Measurements from ENCODE around the gene PJVK. TPM values are rescaled to one million over a fixed set of nuclear protein-coding genes. Genes with fewer than 3 reads are reported as not detected.
"Not testable (repeated sequence)": the region's sequence is repeated elsewhere in the genome, so short reads cannot be mapped to it uniquely, and the experiment has no call there.

PJVK gene, protein sequence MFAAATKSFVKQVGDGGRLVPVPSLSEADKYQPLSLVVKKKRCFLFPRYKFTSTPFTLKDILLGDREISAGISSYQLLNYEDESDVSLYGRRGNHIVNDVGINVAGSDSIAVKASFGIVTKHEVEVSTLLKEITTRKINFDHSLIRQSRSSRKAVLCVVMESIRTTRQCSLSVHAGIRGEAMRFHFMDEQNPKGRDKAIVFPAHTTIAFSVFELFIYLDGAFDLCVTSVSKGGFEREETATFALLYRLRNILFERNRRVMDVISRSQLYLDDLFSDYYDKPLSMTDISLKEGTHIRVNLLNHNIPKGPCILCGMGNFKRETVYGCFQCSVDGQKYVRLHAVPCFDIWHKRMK
- 0.15 and 3.4 TPM in 2 replicates for total RNA-seq

DNA sequence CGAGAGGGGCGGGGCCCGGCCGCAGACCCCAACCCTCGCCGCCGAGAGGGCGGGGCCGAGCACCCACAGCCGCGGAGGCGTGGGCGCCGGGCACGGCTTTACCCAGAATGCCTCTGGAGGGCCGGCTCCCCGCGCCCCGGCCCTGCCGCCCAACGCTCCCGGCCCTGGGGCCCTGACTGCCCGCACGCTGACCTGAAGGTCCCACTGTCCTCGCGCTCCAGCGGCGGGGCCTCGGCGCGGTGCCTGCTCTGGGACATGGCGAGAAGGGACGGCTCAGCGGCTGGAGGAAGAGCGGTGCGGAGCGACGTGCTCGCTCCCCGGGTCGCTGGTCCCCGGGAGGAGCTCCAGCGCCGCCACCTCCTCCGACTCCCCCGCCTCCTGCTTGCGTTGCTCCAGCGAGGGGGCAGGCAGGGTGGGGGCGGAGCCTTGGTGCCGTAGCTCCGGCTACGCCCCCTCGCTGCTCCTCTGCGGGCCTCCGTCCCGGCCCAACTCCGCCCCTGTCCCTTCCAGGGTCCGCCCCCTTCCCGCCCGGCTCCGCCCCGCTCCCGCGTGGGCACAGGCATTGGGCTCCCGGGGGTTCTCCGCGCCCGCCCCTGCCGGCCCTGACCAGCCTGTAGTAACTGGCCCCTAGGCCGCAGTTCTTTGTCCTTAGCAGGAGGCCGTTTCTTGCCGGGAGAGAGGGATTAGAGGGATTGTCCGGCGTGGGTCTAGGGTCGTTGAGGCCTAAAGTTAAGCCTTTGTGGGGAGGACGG is at the start of gene PJVK, which contains the start of gene PRKRA:
TSS of gene PJVK (plus strand) at position 605 of the 752 bp plus-strand sequence. CDS start 2,032 bp downstream, outside the sequence.
TSS of gene PRKRA (minus strand) at position 402 of the 752 bp plus-strand sequence. CDS start at position 257, 145 bp downstream.
- peak; percentile 42 for DNase-seq (ENCODE audit: extremely low read depth, low read depth, low spot score)

DNA sequence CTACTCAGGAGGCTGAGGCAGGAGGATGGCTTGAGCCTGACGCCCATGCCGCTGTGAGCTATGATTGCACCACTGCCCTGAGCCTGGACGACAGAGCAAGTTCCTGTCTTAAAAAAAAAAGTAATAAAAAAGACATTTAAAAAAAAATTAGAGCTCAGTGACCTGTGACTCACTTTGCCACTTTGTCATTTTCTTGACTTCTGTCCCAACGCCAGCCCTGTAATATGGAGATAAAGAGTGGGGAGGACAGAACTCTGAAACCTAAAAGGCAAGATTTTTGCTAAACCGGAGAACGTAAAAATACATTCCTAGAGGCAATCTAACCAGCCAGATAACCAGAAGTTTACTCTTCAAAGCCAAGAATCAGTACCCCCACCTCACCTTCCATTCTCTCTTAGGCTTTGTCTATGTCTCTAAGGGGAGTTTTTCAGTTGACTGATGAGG is 49.2 kb upstream of the PJVK start:
- DNase-seq (ENCODE audit: extremely low read depth, low read depth, low spot score), result no peak

DNA sequence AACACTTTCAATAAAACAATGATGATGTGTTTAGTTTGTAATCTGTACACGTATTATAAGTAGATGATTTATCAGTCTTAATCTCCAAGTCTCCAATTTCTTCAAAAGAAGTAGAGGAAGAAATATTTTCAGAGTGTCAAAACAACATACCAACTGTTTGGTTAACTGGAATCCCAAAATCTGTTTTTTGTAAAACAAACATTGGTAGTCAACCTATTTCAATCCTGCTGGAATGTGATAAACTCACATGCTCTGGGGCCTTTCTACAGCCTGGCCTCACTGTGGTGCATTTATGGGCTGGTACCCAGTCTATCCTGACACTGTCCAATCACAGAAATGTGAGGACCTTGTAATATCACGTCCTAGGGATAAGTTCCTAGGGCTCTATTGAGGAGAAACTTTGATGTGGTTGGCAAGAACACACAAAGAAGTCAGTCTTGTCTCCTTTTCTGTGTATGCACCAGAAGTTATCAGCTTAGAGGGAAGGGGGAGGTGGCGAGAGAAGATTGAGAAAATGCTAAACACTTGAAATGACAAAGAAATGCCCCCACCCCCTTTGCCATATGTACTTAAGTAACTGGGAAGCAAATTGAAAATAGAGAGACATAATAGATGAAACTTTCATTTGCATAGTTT is 47.4 kb upstream of the PJVK start:
- no peak for DNase-seq (ENCODE audit: extremely low read depth, low read depth, low spot score)

DNA sequence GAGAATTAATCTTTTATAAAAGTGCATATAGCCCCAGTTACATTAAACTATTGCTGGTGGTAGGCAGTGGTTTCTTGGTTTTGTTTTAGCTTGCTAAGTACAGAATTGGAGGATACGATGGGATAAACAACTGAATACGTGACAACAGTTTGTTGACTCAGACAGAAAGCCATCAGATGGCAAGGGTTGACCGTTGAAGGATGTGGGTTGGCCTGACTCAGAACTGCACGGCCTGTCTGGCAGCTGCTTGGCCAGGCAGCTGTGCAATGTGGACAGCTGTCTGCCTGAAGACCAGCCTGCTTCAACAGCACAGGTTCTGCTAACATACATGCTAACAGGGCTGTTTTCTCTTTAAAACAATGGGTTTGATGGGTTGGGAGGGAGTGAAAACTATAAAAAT is 46.8 kb upstream of the PJVK start:
- DNase-seq (ENCODE audit: extremely low read depth, low read depth, low spot score), result peak; percentile 41

DNA sequence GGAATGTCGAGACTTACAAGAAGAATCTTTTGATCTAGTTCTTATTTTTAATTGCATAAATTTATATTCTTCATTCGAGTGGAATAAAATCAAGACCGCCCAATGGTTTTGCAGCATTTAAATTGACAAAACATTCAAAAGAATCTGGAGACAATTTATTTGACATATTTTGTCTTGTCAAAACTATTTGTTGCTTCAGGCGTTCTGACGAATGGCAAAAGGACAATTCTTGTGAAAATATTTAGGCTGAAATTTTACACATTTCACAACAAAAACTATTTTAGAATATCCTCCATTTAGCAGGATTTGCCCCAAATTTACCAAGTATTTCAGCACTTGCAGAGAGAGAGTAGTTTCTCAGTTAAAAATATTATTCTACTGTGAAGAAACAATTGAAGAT is 41.9 kb upstream of the PJVK start:
- DNase-seq (ENCODE audit: extremely low read depth, low read depth, low spot score), result no peak

DNA sequence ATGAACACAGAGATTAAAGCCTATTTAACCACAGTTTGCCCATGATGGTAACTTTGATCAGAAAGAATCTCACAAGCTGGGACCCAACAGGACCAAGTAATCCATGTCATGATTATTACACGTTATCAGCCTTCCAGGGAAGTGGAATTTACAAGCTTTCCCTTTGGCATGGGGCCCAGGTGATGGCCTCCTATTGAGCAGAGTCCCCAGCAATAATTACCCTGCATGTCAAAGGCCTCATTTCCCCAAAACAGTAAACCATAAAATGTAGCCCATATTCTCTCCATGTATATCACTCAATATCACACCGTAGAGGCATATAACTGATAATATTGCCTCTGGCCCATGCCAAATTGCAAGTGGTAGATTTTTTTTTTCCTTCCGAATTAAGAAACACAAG is 39.1 kb upstream of the PJVK start:
- no peak for DNase-seq (ENCODE audit: extremely low read depth, low read depth, low spot score)

DNA sequence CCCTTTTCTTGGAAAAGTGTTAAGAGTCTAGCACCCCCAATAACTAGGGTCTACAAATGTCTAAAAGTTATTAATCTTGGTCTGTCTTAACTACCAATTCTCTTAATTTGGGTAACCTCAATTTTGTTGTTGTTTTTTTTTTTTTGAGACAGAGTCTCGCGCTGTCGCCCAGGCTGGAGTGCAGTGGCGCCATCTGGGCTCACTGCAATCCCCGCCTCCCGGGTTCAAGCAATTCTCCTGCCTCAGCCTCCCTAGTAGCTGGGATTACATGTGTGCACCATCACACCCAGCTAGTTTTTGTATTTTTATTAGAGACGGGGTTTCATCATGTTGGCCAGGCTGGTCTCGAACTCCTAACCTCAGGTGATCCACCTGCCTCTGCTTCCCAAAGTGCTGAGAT is 38.7 kb upstream of the PJVK start:
- not testable (repeated sequence) for DNase-seq (ENCODE audit: extremely low read depth, low read depth, low spot score)

DNA sequence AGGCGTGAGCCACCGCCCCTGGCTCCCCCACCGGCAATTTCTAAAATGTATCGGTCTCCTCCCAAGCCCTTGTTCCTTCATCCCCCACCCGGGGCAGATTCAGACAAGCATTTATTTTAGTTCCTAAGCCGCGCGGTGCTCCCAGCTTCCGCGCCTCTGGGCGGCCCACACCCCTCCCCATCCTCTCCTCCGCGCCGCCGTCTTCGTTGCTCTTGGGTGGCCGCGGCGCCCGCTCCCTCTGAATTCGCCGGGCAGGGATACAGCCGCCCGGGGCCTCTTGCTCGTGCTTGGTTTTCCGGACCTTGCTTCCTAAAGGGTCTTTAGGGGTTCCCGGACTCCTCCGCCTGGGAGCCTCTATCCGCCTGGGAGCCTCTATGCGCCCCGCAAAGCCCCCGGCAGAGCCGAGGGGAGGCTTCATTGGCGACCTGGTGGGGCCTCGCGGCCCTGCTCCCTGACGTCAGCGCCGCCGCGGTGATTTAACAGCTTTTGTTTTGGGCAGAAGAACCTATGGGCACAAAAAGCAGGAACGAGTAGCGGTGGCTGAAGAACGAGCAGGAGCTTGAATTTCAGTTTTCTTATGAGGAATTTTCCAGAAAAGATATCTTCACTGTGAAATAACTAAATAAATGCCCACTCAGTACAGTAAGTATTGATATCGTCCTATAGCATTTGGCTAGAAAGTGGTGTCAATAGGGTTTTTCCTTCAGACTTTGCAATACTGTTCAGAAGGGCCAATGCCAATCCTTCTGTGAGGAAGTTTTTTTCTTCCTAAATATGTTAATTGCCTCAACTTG is 37.5 kb upstream of the PJVK start:
- peak; percentile 37 for DNase-seq (ENCODE audit: extremely low read depth, low read depth, low spot score)

DNA sequence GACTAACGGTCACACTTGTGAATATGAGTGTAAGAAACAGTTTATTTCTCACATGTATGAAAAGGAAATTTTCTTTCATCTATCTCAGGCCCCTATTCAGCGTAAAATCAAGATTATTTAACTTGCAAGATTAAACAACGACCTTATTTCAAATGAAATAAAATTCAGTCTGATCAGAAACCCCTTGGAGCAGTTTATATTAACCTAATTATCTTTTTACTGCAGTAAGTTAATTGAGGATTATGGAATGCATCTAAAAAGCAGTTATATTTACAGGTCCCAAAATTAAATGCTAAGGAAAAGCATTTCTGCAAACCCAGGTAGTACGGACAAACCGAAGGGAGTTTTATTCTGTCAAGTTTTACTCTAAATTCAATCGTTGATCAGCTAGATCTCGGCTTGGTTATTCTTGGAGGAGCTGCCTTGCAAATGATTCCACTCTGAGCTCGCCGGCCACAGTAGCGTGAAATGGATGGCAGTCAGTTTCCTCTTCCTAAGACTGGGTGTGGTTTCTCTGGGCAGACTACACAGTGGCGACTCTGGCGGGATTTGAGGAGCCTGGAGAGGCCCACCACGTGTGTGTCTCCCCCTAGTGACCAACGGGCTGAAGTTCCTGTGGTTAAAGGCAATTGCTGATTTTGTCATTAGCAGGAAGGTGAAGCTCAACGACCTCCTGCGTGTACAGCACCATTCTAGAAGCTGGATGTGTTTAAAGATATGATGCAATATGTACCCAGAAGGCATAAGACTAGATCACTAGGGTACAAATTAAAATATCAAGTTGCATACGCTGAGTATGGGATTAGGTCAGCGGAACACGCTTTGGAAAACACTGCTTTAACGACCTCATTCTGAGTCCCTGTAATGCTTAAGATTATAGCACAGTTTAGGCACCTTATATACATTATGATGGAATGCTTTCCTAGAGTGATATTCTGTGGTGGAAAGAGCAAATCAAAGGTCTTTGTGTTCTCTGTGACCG is 36.6 kb upstream of the PJVK start:
- peak; percentile 91 for DNase-seq (ENCODE audit: extremely low read depth, low read depth, low spot score)

DNA sequence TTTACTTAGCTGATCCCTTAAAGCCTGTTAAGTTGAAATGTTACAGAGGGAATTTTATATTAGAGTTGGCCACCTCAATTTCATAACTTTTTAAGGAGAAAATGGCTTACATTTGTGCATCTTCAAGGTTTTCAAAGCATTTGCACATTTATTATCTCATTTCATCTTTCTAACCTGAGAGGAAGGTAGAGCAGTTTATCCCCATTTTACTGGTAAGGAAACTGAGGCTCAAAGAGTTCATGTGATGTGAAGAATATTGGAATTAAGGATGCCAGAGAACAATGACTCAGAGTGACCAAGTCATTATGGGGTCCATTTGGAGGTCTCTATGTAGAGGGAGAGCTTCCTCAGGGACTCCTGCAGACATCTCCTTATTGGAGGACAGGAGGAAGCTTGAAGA is 35.2 kb upstream of the PJVK start:
- DNase-seq (ENCODE audit: extremely low read depth, low read depth, low spot score), result no peak

DNA sequence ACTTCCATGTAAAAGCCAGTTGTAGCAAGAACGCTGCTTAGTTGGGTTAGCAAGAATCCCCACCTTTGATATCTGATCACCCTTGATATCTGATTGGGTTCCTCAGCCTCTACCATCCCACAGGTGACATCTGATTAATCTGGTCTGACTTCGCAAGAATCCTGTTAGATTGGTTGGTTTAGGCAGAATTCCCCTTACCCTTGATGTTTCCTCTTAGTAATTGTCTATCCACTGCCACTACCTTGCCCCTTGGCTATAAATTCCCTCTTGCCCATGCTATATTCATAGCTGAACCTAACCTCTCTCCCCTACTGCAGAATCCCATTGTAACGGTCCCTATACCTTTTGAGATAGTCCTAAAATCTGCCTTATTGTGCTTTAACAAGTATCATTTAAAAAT is 33.3 kb upstream of the PJVK start:
- no peak for DNase-seq (ENCODE audit: extremely low read depth, low read depth, low spot score)

DNA sequence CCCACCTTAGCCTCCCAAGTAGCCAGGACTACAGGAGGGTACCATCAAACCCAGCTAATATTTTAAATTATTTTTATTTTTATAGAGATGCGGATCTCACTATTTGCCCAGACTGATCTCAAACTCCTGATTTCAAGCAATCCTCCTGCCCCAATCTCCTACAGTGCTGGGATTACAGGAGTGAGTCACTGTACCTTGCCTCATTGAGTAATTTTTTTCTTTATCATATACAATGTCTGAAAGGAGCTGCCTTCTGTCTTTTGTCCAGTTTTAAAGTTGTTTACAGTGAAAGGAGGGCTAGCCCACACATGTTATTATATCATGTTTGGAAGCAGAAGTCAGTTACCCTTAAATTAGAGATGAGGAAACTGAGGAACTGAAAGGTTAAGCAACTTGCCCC is 32.8 kb upstream of the PJVK start:
- no peak for DNase-seq (ENCODE audit: extremely low read depth, low read depth, low spot score)

DNA sequence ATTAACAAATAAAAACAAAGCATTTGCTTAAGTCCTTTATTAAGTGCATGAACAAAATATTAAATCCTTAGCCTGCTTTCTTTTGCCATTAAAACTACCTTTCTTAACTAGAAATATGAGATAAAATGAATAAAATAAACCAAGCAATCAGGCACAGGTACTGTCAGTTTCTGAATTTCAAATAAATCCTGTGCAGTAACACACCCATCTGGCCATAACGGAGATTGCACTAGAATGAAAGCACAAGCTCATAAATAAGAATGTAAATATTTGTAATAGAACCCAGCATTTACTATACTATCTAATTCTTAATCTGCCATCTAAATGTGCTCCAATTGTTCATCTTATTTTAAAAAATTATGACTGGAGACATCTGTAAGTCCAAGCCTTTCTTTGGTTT is 32.1 kb upstream of the PJVK start:
- DNase-seq (ENCODE audit: extremely low read depth, low read depth, low spot score), result no peak

DNA sequence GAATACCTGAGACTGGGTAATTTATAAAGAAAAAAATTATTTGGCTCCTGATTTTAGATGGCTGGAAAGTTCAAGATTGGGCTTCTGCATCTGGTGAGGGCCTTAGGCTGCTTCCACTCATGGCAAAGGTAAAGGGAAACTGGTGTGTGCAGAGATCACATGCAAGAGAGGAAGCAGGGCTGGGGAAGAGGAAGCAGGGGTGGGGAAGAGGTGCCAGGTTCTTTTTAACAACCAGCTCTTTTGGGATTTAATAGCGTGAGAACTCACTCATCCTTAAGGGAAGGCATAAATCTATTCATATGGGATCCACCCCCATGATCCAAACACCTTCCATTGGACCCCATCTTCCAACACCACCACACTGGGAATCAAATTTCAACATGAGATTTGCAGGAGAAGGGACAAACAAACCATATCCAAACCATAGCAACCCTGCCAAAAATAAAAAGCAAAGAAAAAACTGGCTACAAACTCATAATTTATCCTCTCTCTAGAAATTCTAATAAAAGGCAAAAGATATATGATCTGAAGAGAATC is 30.6 kb upstream of the PJVK start:
- DNase-seq (ENCODE audit: extremely low read depth, low read depth, low spot score), result no peak

DNA sequence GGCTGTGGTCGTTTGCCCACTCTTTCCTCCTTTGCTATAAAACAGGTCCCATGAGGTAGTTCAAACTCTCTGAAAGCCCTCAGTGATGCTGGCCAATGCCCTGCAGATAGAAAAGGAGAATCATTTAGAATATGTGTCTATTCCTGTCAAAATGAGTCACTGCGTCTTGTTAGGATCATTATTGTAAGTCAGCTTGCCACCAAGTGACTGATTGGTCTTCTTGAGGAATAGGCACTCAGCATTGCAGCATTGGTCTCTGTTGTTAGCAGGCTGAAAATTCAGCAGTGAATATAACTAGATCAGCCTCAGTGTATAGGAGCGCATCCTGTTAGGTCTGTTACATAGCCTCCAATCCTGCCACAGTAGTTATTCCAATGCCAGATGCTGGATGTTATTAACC is 29.1 kb upstream of the PJVK start:
- no peak for DNase-seq (ENCODE audit: extremely low read depth, low read depth, low spot score)

DNA sequence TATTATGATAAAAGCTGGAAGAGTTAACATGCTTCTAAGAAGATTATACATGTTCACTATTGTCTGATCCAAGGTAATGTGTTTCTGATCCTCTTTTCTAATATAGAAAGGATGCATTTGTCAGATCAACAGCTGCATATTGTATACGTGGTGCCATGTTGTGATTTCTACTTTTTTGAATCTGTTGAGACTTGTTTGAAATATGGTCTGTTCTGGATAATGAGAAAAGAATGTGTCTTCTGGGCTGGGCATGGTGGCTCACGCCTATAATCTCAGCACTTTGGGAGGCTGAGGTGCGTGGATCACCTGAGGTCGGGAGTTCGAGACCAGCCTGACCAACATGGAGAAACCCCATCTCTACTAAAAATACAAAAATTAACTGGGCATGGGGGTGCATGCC is 27.4 kb upstream of the PJVK start:
- DNase-seq (ENCODE audit: extremely low read depth, low read depth, low spot score), result not testable (repeated sequence)

DNA sequence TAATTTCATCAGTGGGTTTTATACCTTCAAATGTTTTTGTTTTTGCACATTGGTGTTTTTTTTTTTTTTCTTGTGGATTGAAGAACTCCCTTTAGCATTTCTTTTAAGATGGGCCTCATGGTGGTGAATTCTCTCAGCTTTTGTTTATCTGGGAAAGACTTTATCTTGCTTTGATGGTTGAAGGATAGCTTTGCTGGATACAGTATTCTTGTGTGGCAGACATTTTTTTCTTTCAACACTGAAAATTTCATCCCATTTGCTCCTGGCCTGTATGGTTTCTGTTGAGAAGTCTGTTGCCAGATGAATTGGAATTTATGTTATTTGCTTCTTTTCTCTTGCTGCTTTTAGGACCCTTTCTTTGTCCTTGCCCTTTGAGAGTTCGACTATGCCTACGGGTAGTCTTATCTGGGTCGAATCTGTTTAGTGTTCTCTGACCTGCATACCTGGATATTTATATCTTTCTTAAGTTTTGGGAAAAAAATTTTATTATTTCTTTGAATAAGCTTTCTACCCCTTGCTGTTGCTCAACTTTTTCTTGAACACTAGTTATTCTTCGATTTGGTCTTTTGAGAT is 25.8 kb upstream of the PJVK start:
- no peak for DNase-seq (ENCODE audit: extremely low read depth, low read depth, low spot score)

DNA sequence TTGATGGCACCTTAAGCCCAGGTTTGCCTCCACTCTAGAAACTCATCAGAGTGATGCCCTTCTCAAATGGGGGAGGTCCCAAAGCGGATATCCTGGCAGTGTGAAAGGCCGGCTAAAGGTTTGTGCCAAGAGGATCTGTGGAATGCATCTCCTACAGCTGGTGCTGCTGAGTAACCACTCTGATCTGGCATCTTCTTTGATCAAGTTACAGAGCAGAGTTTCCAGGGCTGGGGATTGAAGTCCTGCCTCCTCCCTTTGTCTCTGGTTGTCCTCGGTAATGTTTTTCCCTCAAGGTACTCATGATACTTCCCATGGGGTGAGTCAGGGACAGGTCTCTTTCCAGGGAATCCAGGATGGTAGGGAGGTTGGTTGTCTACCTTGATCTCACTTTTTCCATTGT is 24.8 kb upstream of the PJVK start:
- no peak for DNase-seq (ENCODE audit: extremely low read depth, low read depth, low spot score)

DNA sequence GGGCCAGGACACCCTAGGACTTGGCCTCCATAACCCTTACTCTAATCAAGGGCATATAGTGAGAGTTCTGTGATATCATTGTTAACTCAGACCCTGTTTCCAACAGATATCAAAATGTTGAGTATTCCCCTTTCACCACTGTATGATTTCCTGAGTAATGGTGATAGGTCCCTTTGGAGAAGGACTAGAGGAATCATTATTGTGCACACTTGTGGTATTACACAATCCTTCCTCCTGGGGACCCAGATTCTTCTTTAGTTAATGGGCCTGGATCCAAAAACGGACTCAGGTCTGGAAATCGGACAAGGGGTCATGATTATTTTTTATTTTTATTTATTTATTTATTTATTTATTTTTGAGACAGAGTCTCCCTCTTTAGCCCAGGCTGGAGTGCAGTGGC is 23.7 kb upstream of the PJVK start:
- no peak for DNase-seq (ENCODE audit: extremely low read depth, low read depth, low spot score)

All from glomerular endothelial cell (primary cell).